K562 (cell line): ENCODE results near the gene PEX3. TPM values are rescaled to one million over a fixed set of nuclear protein-coding genes. Genes with fewer than 3 reads are reported as not detected.
"Not testable (repeated sequence)": the region's sequence is repeated elsewhere in the genome, so short reads cannot be mapped to it uniquely, and the experiment has no call there.

Experiments used
- ATAC-seq: fragments of 200-7000 bp; cut with Tn5 transposase; 3 replicates; pipeline ENCODE4 v1.9.1; 2020; ENCODE audit warnings: moderate library complexity
- BruUV-seq: library from RNA; stranded (reverse); fragments of 400-500 nt; replicated peaks from 2 replicates; lab custom pipeline; 2021; lab: Mats Ljungman, UMichigan
- CTCF ChIA-PET: fragments of 300-600 bp; formaldehyde crosslinking; extraction: SDS; loops from one replicate; lab custom pipeline; 2021; ENCODE audit warnings: low intra/inter-chr PET ratio; lab: Yijun Ruan, JAX
- POLR2A ChIA-PET: fragments of 300-600, 350-650 bp; sonication (Branson Sonifier 250); formaldehyde crosslinking; extraction: SDS; loops from one replicate; lab custom pipeline; 2021; ENCODE audit warnings: antibody characterized with exemption, inconsistent platforms; lab: Yijun Ruan, JAX
- DNase-seq, 4 experiments: peaks; one replicate each; pipeline versions ENCODE4 v3.0.0 to v3.0.0-alpha.2; 2011 to 2018; ENCODE audit warnings: low spot score in 3 of 4, mixed read lengths in 3 of 4; ENCODE audit errors: extremely low read depth in 1 of 4
- FAIRE-seq: peaks from 2 replicates; lab custom pipeline; 2011; peaks lifted over from hg19 to GRCh38; lab: Jason Lieb, UNC
- H2AFZ ChIP-seq: 2 replicates; pipeline ENCODE4 v1.6.0; 2011; ENCODE audit warnings: low read depth, low read length, control low read depth, inconsistent platforms
- H3K27ac ChIP-seq: fragments of 200-600 bp; 3 replicates; pipeline ENCODE4 v1.8.0; 2011; ENCODE audit warnings: low read depth, mild to moderate bottlenecking, control low read depth, inconsistent platforms, low read length, moderate library complexity, mixed read lengths; ENCODE audit errors: extremely low read depth
- H3K27me3 ChIP-seq, 2 experiments: fragments of 300-600 bp in 1 of 2; 2 replicates in 1 of 2; 3 replicates in 1 of 2; pipeline versions ENCODE4 v1.6.0 to v1.8.0; 2011; ENCODE audit warnings: inconsistent platforms in 2 of 2, low read length in 2 of 2, mild to moderate bottlenecking in 1 of 2, mixed read lengths in 1 of 2, moderate library complexity in 1 of 2; ENCODE audit not compliant: control insufficient read depth in 2 of 2, insufficient read depth in 2 of 2
- H3K36me3 ChIP-seq: fragments of 300-600 bp; 3 replicates; pipeline ENCODE4 v1.8.0; 2011; ENCODE audit warnings: mild to moderate bottlenecking, low read length, inconsistent platforms; ENCODE audit not compliant: control insufficient read depth, insufficient read depth
- H3K4me1 ChIP-seq, 2 experiments: fragments of 200-600 bp in 1 of 2; replicated peaks in 1 of 2; 2 replicates in 1 of 2; 3 replicates in 1 of 2; pipeline versions ENCODE4 v1.5.1 to v1.8.0; 2011; ENCODE audit warnings: inconsistent platforms in 2 of 2, low read length in 2 of 2, mild to moderate bottlenecking in 1 of 2, mixed read lengths in 1 of 2, moderate library complexity in 1 of 2; ENCODE audit not compliant: control insufficient read depth in 2 of 2, insufficient read depth in 2 of 2
- H3K4me2 ChIP-seq: 2 replicates; pipeline ENCODE4 v1.6.1; 2011; ENCODE audit warnings: low read length, control low read depth, inconsistent platforms, mixed read lengths; ENCODE audit not compliant: insufficient read depth
- H3K4me3 ChIP-seq: fragments of 200-600 bp; sonication (generic), shearing (Covaris generic); 2 replicates; pipeline ENCODE4 v1.5.1; 2016; ENCODE audit warnings: control low read depth, inconsistent platforms
- H3K79me2 ChIP-seq: fragments of 200-600 bp; 3 replicates; pipeline ENCODE4 v1.8.0; 2011; ENCODE audit warnings: low read length, inconsistent platforms; ENCODE audit not compliant: control insufficient read depth, insufficient read depth
- H3K9ac ChIP-seq, 2 experiments: 2 replicates each; pipeline versions ENCODE4 v1.6.0 to v1.6.1; 2011; ENCODE audit warnings: low read depth in 2 of 2, low read length in 2 of 2, control low read depth in 1 of 2, inconsistent platforms in 1 of 2, mild to moderate bottlenecking in 1 of 2, mixed read lengths in 1 of 2; ENCODE audit not compliant: insufficient read depth in 1 of 2
- H3K9me1 ChIP-seq: one replicate; pipeline ENCODE4 v1.6.0; 2011; ENCODE audit warnings: inconsistent platforms, mild to moderate bottlenecking, low read length, moderate library complexity; ENCODE audit not compliant: control insufficient read depth, insufficient read depth
- H3K9me3 ChIP-seq: replicated peaks from 2 replicates; pipeline ENCODE4 v1.5.1; 2011; ENCODE audit warnings: low read depth, low read length, inconsistent platforms; ENCODE audit not compliant: control insufficient read depth, insufficient read depth
- H4K20me1 ChIP-seq: replicated peaks from 2 replicates; pipeline ENCODE4 v1.6.1; 2011; ENCODE audit warnings: low read length, inconsistent platforms, mixed read lengths; ENCODE audit not compliant: control insufficient read depth, insufficient read depth
- BCOR ChIP-seq: fragments of 450-650 bp; IDR thresholded peaks from 2 replicates; pipeline ENCODE4 v1.6.1; 2016
- FIP1L1 ChIP-seq: fragments of 200-400 bp; formaldehyde crosslinking; IDR thresholded peaks from 2 replicates; pipeline ENCODE4 v1.6.1; 2018; ENCODE audit warnings: mild to moderate bottlenecking, low read depth, low read length; ENCODE audit not compliant: poor library complexity, severe bottlenecking
- FOXJ2 ChIP-seq: fragments of 200-800 bp; sonication (Bioruptor generic); IDR thresholded peaks from 2 replicates; pipeline ENCODE4 v1.6.1; 2016; ENCODE audit warnings: missing genetic modification characterization, missing compliant biosample characterization
- HCFC1 ChIP-seq: IDR thresholded peaks from 2 replicates; pipeline ENCODE4 v1.6.1; 2012; ENCODE audit warnings: low read depth, low read length, improper control_type of control experiment
- HDAC2 ChIP-seq: fragments of 450-650 bp; IDR thresholded peaks from 2 replicates; pipeline ENCODE4 v1.6.1; 2016; ENCODE audit warnings: mild to moderate bottlenecking
- HNRNPK ChIP-seq: fragments of 200-400 bp; formaldehyde crosslinking; IDR thresholded peaks from one replicate; pipeline ENCODE4 v1.6.1; 2018; ENCODE audit warnings: mild to moderate bottlenecking, low read depth, low read length; ENCODE audit not compliant: poor library complexity, severe bottlenecking
- KDM1A ChIP-seq, 2 experiments: fragments of 450-650 bp; IDR thresholded peaks; 2 replicates each; pipeline ENCODE4 v1.6.1; 2016; ENCODE audit warnings: mild to moderate bottlenecking in 2 of 2
- MXD1 ChIP-seq: fragments of 250-450 bp; sonication (Bioruptor Pico); IDR thresholded peaks from 2 replicates; pipeline ENCODE4 v1.8.0; 2021; ENCODE audit warnings: borderline replicate concordance, mild to moderate bottlenecking, moderate library complexity; ENCODE audit not compliant: poor library complexity, severe bottlenecking
- NR3C1 ChIP-seq: sonication (generic); formaldehyde crosslinking; IDR thresholded peaks from 2 replicates; pipeline ENCODE4 v1.8.1; 2022; ENCODE audit warnings: missing genetic modification reagents
- PREB ChIP-seq: sonication (generic); formaldehyde crosslinking; IDR thresholded peaks from 2 replicates; pipeline ENCODE4 v1.8.1; 2023; ENCODE audit warnings: mild to moderate bottlenecking, missing genetic modification reagents
- RBM25 ChIP-seq: fragments of 200-400 bp; formaldehyde crosslinking; IDR thresholded peaks from 2 replicates; pipeline ENCODE4 v1.6.1; 2018; ENCODE audit warnings: low read length, low read depth, moderate library complexity; ENCODE audit not compliant: severe bottlenecking
- TRIM24 ChIP-seq, 2 experiments: fragments of 450-650 bp; IDR thresholded peaks; 2 replicates each; pipeline ENCODE4 v1.6.1; 2016
- ZNF121 ChIP-seq: sonication (generic); formaldehyde crosslinking; conservative IDR thresholded peaks from 2 replicates; pipeline ENCODE4 v1.8.0; 2022; ENCODE audit warnings: missing genetic modification reagents
- ZNF146 ChIP-seq: IDR thresholded peaks from one replicate; pipeline ENCODE4 v1.6.1; 2018; ENCODE audit warnings: missing compliant biosample characterization; ENCODE audit not compliant: unreplicated experiment
- ZNF644 ChIP-seq: fragments of 200-800 bp; sonication (Bioruptor generic); IDR thresholded peaks from 2 replicates; pipeline ENCODE4 v1.6.1; 2016; ENCODE audit warnings: low read depth, missing genetic modification characterization, missing compliant biosample characterization
- WGBS: fragments of 100-300 bp; shearing (Covaris generic); methylation state at CpG from one replicate; pipeline ENCODE4 v1.1.6; 2016; ENCODE audit warnings: low coverage, mixed read lengths; ENCODE audit not compliant: insufficient coverage; ENCODE audit errors: missing lambda C conversion rate; 5-methylcytosine and 5-hydroxymethylcytosine counted together
- in situ Hi-C: fragments of 300-500 bp; cut with MboI; formaldehyde crosslinking; loops from 4 replicates; pipeline ENCODE4 v1.15.0; 2018; ENCODE audit warnings: inconsistent platforms, mixed read lengths
- intact Hi-C: fragments of 100-400 bp; cut with micrococcal nuclease; formaldehyde crosslinking; loops from 2 replicates; pipeline ENCODE4 v1.14.2; 2022
- polyA plus RNA-seq, 8 experiments: library from polyadenylated mRNA; depleted of rRNA in 4 of 8; stranded (reverse) in 5 of 8; unstranded in 3 of 8; fragments of >200 nt; fragmentation: Nextera tagmentation in 2 of 8; fragmentation: Illumina TruSeq in 1 of 8; extraction: Ambion mirVana in 2 of 8; extraction: Trizol in 1 of 8; gene quantifications; 2 replicates each; pipeline versions ENCODE4 v1.2.1 to v1.2.3, GENCODE V29; 2011 to 2014; ENCODE audit warnings: inconsistent platforms in 1 of 8, missing spikeins in 1 of 8
- total RNA-seq, 7 experiments: library from RNA; depleted of rRNA in 6 of 7; stranded (reverse); fragments of >200 nt in 6 of 7; fragmentation: Illumina TruSeq in 2 of 7; extraction: Trizol in 2 of 7; gene quantifications; 2 replicates each; pipeline versions ENCODE4 v1.2.1 to v1.2.3, GENCODE V29; 2011 to 2021; ENCODE audit warnings: low replicate concordance in 1 of 7

PEX3 gene
- total and polyA plus RNA-seq, 9 of the 15 experiments (the other 6 are each of a cell fraction or from before 2014, with no cell fraction given), result 17.3 to 69.6 (median 32.7) TPM

GRCh38 chr6:143447865-143448264 is 2.7 kb upstream of the PEX3 start:
- H3K27ac ChIP-seq, H3K9me1 ChIP-seq, H2AFZ ChIP-seq, H3K4me2 ChIP-seq, H4K20me1 ChIP-seq, FAIRE-seq, CTCF ChIA-PET, H3K4me1 ChIP-seq, BruUV-seq, H3K9me3 ChIP-seq, H3K4me3 ChIP-seq, DNase-seq, ATAC-seq, H3K9ac ChIP-seq, in situ Hi-C loops, H3K27me3 ChIP-seq, intact Hi-C loops: not testable (repeated sequence)
- TF ChIP-seq BCOR (peak; percentile 72), RBM25 (peak; percentile 72), HDAC2 (peak; percentile 32; the same call in 1 of the 2 replicates), ZNF146 (CRISPR knock-in tag) (peak; percentile 96), KDM1A (IDR thresholded peaks at IDR 0.05) (peak in 1 of 2 experiments; percentile 39; a peak in 1 of 4 replicates)
- WGBS, result 92% methylated on average over 1 of the region's 2 CpGs
- POLR2A ChIA-PET, result interaction anchor here (0.7 kb wide), 1 partner anchor 1471 kb away, joined by 4 read pairs; no protein-coding TSS in a partner anchor
- Histone ChIP-seq H3K36me3 (peaks cover 36% of the 10 kb centered on the region), H3K79me2 (peaks cover 86% of the 10 kb centered on the region)

DNA sequence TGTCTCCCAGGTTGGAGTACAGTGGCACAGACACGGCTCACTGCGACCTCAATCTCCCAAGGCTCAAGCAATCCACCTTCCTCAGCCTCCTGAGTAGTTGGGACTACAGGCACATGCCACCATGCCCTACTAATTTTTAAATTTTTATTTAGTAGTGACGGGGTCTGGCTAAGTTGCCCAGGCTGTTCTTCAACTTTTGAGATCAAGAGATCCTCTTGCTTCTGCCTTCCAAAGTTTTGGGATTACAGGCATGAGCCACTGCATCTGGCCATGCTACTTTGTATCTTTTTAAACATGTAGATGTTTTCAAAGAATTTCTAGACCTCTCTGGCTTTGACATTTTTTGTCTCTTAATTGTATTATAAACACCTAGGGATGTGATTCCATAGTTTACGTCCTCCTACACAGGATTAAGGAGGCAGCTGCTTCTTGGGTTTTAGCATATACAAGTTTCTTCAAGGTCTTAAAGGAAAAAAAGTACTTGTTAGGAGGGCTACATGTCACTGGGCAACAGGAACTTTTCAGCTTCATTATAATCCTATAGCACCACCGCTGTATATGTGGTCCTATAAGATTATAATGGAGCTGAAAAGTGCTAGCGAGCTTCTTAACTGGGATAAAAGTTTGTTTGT is 1.4 kb upstream of the PEX3 start:
- Histone ChIP-seq H3K9ac (peak overlapping the region; percentile 85 to 98), H3K9me1 (no peaks in the 10 kb centered on the region), H3K9me3 (no peaks in the 10 kb centered on the region), H3K79me2 (peaks cover 77% of the 10 kb centered on the region), H3K4me2 (peak overlapping the region; percentile 89), H3K36me3 (peaks cover 30% of the 10 kb centered on the region), H3K4me3 (peak overlapping the region; percentile 65), H3K27ac (peak overlapping the region; percentile 78), H2AFZ (peak overlapping the region; percentile 89), H3K27me3 (no peaks in the 10 kb centered on the region), H4K20me1 (no peaks in the 10 kb centered on the region), H3K4me1 (peaks cover 0 to 8% of the 10 kb centered on the region in 2 experiments; a peak in 2 of 5 replicates)
- 13% methylated on average over 6 of the region's 6 CpGs for WGBS
- ChIA-PET CTCF (no interaction called here), POLR2A (interaction anchor here (0.6 kb wide), 1 partner anchor 392 kb away, joined by 3 read pairs; no protein-coding TSS in a partner anchor)
- in situ Hi-C loops, result no loop called here
- intact Hi-C loops, result no loop called here
- ATAC-seq (no peak), FAIRE-seq (no peak), DNase-seq (no peak)
- no TSS peak for BruUV-seq
- TF ChIP-seq TRIM24 (IDR thresholded peaks at IDR 0.05), result no peak
- no peak for TF ChIP-seq FIP1L1
- no peak for TF ChIP-seq ZNF644 (tag)
- TF ChIP-seq PREB, result no peak
- no peak for TF ChIP-seq NR3C1
- TF ChIP-seq MXD1, result no peak
- no peak for TF ChIP-seq HNRNPK
- TF ChIP-seq BCOR, result no peak
- TF ChIP-seq HCFC1, result no peak
- TF ChIP-seq FOXJ2 (tag), result no peak
- TF ChIP-seq ZNF121 (CRISPR knock-in tag), result peak; percentile 89
